GM18873 (cell line): ENCODE measurements around the gene DCP1A.

Experiments used
- ATAC-seq: cut with Tn5 transposase; IDR thresholded peaks from one replicate; pipeline ENCODE4 v1.9.1; 2021; ENCODE audit warnings: mild to moderate bottlenecking, moderate library complexity, moderate number of reproducible peaks; ENCODE audit not compliant: unreplicated experiment, low FRiP score

DCP1A gene

DNA sequence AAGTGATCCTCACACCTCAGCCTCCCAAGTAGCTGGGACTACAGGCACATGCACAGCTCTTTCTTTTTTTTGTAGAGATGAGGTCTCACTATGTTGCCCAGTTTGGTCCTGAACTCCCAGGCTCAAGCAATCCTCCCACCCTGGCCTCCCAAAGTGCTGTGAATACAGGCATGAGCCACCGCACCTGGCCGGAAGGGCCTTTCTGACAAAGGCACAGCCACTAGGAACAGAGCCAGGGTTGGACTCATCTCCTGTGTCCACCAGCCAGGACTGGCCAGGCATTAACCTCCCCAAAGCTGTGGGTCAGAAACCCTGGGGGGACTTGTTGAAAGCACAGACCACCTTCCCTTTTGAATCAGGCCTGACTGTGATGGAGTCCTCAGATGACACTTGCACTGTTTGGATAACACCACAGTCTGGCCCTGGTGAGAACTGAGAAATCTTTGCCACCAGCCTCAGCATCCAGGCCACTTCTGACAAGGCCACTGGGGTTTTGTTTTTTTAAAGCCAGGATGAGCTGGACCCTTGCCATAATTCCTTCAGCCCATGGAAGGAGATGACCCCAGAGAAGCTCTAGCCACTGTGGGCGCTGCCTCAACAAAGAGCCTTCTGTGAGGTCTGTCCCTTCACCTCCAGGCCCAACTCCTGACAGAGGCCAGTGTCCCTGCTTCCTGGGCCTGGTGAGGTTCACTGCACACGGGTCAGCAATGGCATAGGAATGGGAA, 96.3 kb downstream of the DCP1A start:
- ATAC-seq = no peak

DNA sequence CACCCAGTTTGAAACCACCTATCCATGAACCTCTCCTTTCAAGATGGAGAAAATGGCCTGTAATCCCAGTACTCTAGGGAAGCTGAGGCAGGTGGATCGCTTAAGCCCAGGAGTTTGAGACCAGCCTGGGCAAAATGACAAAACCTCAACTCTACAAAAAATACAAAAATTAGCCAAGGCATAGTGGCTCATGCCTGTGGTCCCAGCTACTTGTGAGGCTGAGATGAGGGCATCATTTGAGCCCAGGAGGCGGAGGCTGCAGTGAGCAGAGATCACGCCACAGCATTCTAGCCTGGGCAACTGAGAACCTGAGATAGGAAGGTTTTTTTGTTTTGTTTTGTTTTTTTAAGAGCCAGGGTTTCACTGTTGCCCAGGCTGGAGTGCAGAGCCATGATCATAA, 96.9 kb downstream of the DCP1A start:
- no peak for ATAC-seq

DNA sequence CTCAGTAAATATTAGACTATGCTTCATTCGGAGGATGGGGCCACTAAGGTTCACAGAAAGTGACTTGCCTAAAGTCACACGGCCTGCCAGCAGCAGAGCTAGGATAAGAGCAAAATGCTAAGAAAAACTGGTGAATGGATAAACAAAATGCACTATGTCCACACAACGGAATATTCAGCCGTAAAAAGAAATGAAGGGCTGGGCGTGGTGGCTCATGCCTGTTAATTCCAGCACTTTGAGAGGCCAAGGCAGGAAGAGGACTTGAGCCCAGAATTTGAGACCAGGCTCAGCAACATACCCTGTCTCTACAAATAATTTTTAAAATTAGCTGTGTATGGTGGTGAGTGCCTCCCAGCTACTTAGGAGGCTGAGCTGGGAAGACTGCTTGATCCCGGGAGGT, 99.2 kb downstream of the DCP1A start:
- no peak for ATAC-seq

DNA sequence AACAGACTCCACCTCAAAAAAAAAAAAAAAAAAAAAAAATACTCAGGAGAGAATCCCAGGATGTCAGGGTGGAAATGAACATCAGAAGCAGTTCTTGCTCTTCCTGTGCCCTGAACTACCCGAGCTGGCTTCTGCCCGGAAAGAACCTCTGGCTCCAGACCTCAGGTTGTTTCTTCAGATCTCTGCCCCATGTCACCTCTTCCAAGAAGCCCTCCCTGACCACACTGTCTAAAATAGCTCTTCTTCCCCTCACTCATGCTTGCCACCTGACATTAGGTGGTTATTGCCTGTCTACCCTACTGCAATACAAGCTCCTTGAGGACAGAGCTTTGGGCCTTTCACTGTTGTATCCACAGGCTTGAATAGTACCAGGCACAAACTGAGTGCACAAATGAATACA, 99.7 kb downstream of the DCP1A start:
- no peak for ATAC-seq

DNA sequence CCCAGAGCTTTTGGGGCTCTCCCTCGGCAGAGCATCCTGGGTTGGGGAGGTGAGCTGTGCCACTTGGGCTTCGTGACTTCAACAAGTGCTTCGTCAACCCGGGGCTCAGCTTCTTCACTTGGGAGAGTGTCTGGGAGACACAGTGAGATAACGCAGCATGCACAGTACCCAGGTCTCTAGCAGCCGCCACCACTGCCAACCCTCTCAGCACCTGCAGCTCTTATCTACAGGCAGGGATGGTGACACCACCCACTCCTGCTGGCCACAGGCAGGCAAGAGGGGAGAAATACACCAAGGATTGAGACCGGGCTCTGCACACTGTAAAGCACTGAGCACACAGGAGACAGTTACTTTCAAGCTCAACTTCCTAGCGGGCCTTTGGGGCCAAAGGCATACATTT, 103.1 kb downstream of the DCP1A start:
- no peak for ATAC-seq

DNA sequence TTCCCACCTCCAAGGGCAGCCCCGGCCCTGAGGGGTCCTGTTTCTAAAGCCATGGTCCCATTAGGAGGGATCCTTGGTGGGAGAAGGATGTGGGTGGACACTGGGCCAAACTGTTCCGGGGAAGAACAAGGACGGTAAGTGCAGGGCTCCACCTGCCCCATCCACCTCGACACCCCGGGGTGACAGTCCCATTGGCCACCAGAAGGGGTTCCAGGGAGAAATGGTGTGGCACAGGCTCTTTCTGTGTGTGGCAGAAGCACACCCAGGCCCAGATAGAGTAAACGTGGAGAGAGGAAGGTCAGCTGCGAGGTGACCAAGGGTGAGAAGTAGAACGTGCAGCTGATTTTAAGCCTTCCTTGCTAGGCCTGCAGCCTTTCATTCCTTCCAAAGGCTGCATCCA, 103.6 kb downstream of the DCP1A start:
- no peak for ATAC-seq

DNA sequence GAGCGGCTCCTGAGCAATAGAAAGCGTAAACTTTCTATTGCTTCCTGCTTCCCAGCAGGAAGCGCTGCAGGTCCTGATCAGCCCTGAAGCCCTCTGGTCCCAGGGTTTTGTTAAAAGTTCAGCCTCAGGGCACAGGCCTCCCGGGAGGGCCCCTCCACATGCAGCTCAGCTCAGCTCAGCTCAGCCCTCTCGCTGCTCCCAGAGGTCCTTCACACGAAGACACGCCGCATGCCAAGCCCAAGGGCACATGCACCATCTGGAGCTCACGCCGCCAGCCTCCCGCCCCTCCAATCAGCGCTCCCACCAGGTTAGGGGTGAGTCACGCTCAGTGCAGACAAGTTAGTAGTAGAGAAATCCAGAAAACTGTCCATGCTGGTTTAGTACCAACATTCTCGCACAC, 104.2 kb downstream of the DCP1A start:
- no peak for ATAC-seq

DNA sequence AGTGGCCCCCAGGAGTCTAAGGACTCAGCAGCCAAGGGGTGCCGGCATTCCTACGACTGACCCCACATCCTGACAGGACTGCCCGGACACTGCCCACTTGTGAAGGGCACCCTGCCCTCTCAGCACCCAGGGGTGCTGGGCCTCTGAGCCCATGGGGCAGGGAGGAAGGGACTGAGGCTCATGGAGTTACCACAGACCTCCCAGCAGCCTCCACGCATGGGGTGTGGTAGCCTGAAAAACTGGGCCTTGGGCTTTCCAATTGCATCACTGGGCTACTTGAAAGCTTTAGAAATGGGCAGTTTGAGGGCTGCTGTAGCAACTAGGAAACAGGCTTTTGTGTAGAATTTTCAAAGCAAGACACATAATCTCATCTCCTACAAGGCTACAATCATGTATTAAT, 104.7 kb downstream of the DCP1A start:
- no peak for ATAC-seq

DNA sequence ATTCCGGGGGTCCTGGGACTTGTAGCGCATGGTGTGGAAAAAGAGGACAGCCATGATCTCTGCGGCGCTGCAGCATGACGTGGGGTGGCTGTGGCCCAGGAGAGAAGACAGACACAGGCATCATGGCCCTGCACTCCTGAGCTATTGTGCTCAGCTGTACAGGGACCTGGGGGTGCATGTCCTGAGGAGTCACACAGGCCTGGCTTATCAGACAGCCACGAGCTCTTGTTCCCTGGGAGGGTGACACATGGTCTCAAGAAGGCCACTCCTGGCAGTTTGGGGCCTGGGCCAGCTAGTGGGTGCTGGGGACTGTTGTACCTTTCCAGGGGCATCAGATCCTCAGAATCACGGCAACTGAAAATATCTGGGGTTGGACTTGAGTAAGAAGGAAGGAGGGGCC, 105.2 kb downstream of the DCP1A start:
- no peak for ATAC-seq

DNA sequence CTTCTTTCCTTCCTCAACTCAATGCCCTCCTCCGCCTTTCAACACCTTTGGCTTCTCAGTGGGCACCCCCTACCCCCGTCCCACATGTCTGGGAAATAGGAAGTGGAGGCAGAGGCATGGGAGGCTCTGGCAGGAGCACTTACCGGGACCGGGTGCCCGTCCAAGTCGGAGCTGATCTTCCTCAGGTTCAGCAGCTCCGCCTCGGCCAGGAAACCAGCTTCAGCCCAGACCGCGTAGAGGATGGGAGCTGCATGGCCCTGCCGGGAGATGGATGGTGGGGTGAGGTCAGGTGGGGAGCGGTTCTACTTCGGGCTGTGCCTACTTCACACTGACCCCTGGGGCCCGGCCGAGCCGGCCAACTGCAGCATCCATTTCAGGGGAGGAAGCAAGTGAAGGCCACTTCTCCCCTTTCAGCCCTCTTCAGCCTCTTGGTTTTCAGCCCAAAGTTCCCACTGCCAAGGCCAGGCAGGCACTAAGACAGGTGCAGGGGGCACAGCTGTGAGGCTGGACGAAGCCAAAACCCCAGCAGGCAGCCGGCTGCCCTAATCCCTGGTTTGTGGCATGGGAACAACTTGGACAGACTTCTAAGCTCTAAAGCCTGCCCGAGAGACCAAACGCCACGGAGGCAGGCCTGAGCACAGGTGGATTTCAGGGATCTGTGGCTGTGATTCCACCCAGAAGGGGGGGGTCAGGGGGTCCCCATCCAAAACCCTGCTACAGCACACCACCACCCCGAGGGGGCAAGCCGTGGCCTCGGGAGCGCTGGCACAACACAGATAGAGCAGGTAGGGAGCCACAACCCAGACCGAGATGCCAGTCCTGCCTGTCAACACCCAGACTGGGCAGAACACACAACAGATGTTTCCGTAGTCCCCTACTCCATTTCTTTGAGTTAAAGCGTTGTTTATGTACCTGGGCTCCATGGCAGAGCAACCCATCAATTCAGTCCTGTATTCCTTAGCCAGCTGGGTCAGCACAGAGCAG, 106.1 kb downstream of the DCP1A start:
- no peak for ATAC-seq

DNA sequence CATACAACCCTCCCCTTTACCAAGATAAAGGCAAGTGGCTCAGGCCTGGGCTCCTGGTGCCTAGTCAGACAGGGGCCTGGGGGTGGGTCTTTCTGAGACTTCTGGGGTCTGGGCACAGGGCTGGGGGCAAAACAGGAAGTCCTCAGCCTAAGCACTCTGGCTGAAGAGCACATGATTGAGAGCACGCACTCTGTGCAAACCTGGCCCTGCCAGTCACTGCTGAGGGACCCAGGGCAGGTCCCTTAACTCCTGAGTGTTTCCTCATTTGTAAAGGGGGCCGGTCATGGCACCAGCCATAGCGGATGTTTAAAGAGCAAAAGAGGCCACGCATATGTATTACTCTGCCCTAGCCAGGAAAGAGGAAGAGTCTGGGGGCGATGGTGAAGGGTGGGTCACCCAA, 107.5 kb downstream of the DCP1A start:
- ATAC-seq = no peak

DNA sequence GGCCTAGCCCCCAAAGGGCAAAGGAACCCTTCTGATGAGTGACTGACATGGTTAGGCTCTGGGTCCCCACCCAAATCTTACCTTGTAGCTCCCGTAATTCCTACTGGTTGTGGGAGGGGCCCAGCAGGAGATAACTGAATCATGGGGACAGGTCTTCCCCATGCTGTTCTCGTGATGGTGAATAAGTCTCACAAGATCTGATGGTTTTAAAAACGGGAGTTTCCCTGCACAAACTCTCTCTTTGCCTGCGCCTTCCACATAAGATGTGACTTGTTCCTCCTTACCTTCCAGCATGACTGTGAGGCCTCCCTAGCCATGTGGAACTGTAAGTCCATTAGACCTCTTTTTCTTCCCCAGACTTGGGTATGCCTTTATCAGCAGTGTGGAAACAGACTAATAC, 108.5 kb downstream of the DCP1A start:
- no peak for ATAC-seq

DNA sequence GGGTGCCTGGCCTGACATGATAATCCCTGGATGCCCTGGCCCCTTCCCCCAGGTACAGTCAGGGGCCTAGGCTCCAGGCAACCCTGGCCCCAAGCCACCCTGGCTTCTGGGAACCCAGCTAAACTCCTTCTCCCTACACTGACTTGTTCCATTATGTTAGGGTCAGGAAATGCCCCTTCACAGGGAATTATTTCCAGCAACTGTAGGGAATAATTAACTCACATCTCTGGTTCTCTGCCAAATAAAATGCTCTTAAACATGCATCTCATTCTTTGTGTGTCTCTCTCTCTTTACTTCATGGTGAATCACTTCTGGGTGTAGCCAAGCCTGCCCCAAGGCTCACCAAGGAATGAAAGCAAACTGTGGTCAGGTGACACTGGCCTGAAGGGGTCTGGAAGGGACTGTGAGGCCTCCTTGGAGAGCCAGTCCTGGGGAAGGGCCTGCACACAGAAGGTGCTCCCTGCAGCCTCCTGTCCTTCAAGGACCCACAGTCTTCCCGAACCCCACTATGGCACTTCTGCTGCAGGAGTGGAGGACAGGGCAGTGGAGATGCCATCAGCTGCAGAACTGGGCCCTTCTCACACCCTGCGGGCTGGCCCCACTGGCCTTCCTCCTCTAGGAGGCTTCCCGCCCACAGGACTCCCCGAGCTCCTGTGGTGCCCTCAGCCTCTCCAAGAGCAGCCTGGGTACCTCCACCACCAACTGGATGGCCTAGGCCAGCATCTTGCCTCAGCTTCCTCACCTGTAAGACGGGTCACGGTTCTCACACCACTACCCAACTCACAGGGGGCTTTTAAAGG, 109.1 kb downstream of the DCP1A start:
- ATAC-seq = no peak

DNA sequence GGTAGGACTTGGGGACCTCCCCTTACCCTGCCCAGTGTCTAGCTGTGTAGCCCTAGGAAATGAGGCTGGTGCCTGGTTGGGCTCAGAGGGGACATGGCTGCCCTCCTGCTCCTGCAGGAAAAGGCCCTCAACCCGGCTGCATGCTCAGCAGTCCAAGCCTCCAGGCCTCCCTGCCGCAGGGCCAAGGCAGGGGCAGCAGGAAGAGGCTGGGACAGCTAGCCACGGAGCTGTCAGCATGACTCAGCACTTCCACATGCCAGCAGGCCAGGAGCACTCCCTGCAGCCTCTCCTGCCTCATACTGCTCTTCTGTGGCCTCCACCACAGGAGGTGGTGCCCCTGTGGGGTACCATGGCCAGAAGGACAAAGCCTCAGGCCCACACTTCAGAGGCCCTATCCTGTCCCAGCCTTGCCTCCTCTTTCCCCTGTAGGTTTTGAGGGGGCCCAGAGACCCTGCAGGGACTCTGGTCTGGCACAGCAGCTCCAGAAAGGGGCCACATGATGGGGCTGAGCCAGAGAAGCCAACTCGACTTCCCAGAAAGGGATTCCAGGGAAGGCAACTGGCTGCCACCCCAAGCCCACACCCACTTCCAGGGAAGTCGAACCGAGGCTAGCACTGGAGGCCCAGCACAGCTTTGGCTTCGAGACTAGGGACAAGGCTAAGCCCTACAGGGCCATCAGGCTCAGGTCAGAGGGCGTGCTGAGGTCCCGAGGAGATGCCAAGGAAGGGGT, 111.1 kb downstream of the DCP1A start:
- ATAC-seq = no peak

DNA sequence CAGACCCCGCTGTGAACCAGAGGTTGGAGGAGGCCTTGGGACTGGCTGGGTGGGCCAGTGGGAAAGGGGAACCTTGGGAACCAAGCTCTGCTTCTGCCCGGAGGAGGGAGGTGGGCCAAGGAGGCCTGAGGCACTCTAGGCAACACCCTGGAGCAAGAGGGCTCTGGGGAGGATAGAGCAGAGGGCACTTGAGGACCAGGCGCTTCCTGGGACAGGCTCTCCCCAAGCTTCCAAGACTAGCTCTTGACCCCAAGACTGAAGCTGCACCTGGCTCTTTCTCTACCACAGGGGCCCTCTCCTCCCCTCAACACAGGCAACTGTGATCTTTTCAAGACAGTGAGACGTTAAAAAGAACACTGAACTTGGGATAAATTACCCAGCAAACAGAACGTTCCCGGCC, 111.8 kb downstream of the DCP1A start:
- ATAC-seq = no peak

DNA sequence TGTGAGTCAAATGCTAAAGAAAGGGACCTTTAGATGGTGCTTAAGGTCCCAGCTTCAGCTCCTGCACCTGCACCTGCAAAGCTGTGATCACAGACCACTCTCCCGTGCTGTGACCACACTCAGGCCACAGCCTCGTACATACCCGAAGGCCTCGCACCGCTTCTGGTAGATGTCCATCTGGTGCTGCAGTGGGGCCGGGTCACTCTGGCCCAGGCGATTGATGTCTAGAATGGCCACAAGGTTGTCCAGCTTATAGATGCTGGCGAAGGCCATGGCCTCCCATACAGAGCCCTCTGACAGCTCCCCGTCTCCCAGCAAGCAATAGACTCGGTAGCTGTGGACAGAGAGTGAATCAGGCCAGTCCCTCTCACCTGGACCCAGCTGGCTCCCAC, 112.5 kb downstream of the DCP1A start:
- no peak for ATAC-seq

DNA sequence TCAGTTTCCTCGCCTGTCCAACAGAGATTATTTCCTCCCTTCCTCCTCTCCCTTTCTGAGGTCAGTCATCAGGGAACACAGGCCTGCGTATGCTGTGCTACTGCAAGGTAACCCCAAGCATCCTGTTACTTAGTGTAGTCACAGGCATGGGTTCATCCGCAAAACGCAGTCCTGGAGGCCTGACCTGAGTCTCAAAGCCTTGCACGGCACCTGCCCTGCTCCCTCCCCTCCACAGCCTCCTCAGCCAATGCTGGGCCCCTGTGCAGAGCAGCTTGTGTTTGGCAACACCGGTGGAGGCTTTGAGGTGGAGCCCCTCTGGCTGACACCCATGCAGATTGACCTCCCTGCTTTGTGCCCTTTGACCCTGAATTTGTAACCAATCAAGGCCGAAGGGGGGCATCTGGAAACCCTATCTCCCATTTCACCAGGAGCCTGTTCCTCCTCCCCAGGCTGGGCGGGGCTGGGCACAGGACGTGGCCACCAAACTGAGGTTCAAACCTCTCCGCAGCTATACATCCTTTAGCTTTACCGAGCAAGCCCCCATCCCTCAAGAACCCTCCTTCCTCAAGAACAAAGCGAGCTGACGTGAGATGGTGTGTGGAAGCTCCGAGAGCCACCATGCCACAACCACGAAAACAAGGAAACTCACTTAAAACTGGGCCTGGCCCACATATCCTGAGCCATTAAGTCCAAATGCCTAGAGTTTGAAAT, 113.1 kb downstream of the DCP1A start:
- no peak for ATAC-seq
